ENCODE measurements around the gene ASTN2. TPM values are rescaled to one million over a fixed set of nuclear protein-coding genes. Genes with fewer than 3 reads are reported as not detected.

Gene ASTN2
- polyA plus RNA-seq, 2 donors: 0.26 to 0.35 TPM

DNA sequence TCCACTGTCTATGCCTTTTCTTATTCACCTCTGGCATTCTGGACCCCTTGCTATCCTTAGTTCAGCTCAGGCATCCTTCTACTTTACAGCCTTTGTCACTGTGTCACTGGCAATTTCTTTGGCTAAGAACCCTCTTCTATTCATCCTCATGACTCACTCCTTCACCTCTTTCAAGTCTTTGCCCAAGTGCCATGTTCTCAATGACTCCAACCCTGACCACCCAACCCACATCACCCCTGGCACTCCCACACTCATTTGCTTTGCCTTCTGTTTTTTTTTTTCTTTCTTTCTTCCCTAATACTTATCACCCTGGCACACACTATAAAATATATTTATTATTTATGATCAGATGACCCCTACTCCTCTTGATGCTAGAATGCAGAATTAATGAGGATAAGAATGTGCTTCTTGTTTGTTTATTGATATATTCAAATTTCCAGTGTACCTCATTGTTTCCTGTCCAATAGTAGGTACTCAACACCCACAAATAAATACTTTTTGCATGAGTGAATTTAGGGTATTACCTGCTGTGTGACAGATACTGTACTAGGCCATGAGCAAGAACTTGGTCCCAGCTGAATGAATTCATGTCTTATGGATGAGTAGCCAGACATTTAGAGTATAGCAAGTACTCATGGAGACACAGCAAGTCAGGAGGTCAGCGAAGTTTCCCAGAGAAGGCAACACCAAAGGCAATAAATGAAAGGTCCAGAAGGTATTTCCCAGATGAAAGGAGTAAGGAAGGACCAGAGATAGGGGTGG is 1025.1 kb downstream of the ASTN2 start:
- H3K9me3 ChIP-seq (ENCODE audit: control insufficient read depth in 2 of 2, insufficient read depth in 1 of 2, low read depth in 1 of 2, low read length in 1 of 2): no peaks in the 10 kb centered on the region
- no peaks in the 10 kb centered on the region for H3K27me3 ChIP-seq (ENCODE audit: control insufficient read depth in 1 of 2, insufficient read depth in 2 of 2, low read length in 2 of 2)
- no peak overlapping the region for H3K27ac ChIP-seq (ENCODE audit: low read depth in 2 of 2, low read length in 1 of 2)
- no peaks in the 10 kb centered on the region for H3K36me3 ChIP-seq (ENCODE audit: control insufficient read depth in 2 of 2, insufficient read depth in 2 of 2, low read length in 1 of 2)
- 79 to 91% methylated on average over 1 of the region's 1 CpG for WGBS, 2 donors
- H3K4me1 ChIP-seq (ENCODE audit: control insufficient read depth in 2 of 2, insufficient read depth in 2 of 2, low read length in 1 of 2): peaks cover 3 to 5% of the 10 kb centered on the region in 2 donors
- no peak overlapping the region for H3K4me3 ChIP-seq (ENCODE audit: low read depth in 1 of 2, low read length in 2 of 2)

DNA sequence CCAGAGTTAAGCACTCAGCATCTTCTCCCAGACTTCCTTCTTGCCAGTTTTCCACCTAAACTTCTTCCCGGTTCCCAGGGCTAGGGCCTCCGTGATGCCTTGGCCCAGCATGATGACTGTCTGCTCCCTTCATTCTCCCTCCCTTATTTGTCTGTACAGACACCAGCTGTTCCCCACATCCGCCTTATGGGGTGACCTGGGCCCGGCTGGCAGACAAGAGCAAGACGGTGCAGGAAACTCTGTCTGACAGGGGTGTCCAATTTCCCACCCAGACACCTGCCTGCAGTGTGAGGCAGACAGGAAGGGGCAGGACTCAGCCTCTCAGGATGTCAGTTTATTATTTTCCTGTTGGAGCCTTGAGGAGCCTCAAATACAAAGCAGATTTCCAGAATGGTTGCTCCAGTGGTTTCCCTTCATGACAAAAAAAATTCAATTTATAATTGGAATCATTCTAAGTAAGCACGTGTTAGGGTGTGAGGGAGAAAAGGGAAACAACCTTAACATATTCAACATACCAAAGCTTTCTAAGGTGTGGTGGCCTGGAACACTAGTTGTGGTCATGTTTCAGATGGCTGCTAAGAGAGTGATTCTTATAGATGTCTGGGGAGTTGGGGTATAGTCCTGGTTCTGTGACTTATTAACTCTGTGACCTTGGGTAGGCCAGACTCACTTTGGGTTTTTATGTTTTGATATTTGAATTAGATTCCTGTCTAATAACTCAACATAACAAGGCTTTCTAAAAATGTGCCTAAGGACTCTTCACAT is 1026.7 kb downstream of the ASTN2 start:
- 62 to 74% methylated on average over 6 of the region's 6 CpGs for WGBS, 2 donors
- H3K9me3 ChIP-seq (ENCODE audit: control insufficient read depth in 2 of 2, insufficient read depth in 1 of 2, low read depth in 1 of 2, low read length in 1 of 2): no peaks in the 10 kb centered on the region

DNA sequence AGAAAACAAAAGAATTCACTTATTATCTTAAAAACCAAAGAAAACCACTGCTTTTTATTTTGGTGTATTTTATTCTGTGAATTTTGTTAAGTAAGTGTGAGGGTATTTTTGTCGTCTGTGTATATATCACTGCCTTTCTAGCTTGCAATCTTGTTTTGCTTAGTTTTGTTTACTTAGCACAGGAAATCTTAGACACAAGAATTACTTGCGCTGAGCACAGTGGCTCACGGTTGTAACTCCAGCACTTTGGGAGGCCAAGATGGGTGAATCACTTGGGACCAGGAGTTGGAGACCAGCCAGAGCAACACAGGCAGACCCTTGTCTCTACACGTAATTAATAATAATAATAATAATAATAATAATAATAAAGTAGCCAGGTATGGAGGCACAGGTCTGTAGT is 1030.9 kb downstream of the ASTN2 start:
- 62 to 64% methylated on average over 4 of the region's 4 CpGs for WGBS, 2 donors
- Histone ChIP-seq H3K9me3 (ENCODE audit: control insufficient read depth in 2 of 2, insufficient read depth in 1 of 2, low read depth in 1 of 2, low read length in 1 of 2) (no peaks in the 10 kb centered on the region), H3K27me3 (ENCODE audit: control insufficient read depth in 1 of 2, insufficient read depth in 2 of 2, low read length in 2 of 2) (no peaks in the 10 kb centered on the region), H3K4me1 (ENCODE audit: control insufficient read depth in 2 of 2, insufficient read depth in 2 of 2, low read length in 1 of 2) (peaks cover 0 to 3% of the 10 kb centered on the region in 2 donors), H3K27ac (ENCODE audit: low read depth in 2 of 2, low read length in 1 of 2) (no peak overlapping the region), H3K4me3 (ENCODE audit: low read depth in 1 of 2, low read length in 2 of 2) (no peak overlapping the region), H3K36me3 (ENCODE audit: control insufficient read depth in 2 of 2, insufficient read depth in 2 of 2, low read length in 1 of 2) (no peaks in the 10 kb centered on the region)

More for the DNA sequence above, 1026.7 kb downstream of the ASTN2 start:
- Histone ChIP-seq H3K27me3 (ENCODE audit: control insufficient read depth in 1 of 2, insufficient read depth in 2 of 2, low read length in 2 of 2) (no peaks in the 10 kb centered on the region), H3K36me3 (ENCODE audit: control insufficient read depth in 2 of 2, insufficient read depth in 2 of 2, low read length in 1 of 2) (no peaks in the 10 kb centered on the region), H3K27ac (ENCODE audit: low read depth in 2 of 2, low read length in 1 of 2) (no peak overlapping the region), H3K4me3 (ENCODE audit: low read depth in 1 of 2, low read length in 2 of 2) (no peak overlapping the region), H3K4me1 (ENCODE audit: control insufficient read depth in 2 of 2, insufficient read depth in 2 of 2, low read length in 1 of 2) (peaks cover 3 to 5% of the 10 kb centered on the region in 2 donors)

DNA sequence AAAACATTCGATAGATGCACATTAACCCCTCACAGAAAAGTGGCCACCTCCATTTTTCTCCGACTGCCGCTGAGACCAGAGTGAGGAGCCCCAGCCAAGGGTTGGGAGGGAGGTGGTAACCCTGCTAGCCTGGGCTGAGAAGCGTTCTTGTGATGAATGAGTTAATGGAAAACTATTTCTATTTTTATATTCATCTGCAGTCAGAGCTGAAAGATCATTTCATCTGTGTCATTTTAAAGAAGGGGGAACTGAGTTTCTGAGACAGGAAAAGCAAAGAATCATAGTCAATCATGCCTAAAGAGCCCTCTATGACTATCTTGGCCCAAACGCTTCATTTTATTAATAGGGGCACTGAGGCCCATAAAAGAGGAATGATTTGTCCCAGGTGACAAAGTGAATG is 1031.7 kb downstream of the ASTN2 start:
- no peak overlapping the region for H3K4me3 ChIP-seq (ENCODE audit: low read depth in 1 of 2, low read length in 2 of 2)
- H3K27me3 ChIP-seq (ENCODE audit: control insufficient read depth in 1 of 2, insufficient read depth in 2 of 2, low read length in 2 of 2): no peaks in the 10 kb centered on the region
- no peaks in the 10 kb centered on the region for H3K36me3 ChIP-seq (ENCODE audit: control insufficient read depth in 2 of 2, insufficient read depth in 2 of 2, low read length in 1 of 2)
- no peaks in the 10 kb centered on the region for H3K9me3 ChIP-seq (ENCODE audit: control insufficient read depth in 2 of 2, insufficient read depth in 1 of 2, low read depth in 1 of 2, low read length in 1 of 2)
- peaks cover 0 to 3% of the 10 kb centered on the region in 2 donors for H3K4me1 ChIP-seq (ENCODE audit: control insufficient read depth in 2 of 2, insufficient read depth in 2 of 2, low read length in 1 of 2)
- no peak overlapping the region for H3K27ac ChIP-seq (ENCODE audit: low read depth in 2 of 2, low read length in 1 of 2)
- WGBS, 2 donors: 74 to 77% methylated on average over 5 of the region's 5 CpGs

DNA sequence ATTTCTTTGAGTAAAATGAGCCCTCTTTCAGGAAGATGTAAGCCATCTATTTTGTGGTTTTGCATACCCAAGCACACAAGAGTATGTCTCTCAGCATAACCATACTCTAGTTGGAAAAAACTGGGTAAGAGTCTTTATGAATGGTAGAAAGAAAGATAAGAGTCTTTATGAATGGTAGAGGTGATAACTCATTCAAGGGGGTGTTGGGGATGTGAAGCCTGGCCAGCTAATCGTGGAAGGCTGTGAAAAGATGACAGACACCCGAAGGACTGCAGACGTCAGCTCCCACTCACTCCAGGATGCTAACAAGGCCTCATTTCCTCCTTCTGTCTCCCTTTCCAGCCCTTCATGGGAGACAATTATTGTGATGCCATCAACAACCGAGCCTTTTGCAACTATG is 1032.8 kb downstream of the ASTN2 start:
- peaks cover under 1 to 3% of the 10 kb centered on the region in 2 donors for H3K4me1 ChIP-seq (ENCODE audit: control insufficient read depth in 2 of 2, insufficient read depth in 2 of 2, low read length in 1 of 2)
- H3K9me3 ChIP-seq (ENCODE audit: control insufficient read depth in 2 of 2, insufficient read depth in 1 of 2, low read depth in 1 of 2, low read length in 1 of 2): no peaks in the 10 kb centered on the region
- no peaks in the 10 kb centered on the region for H3K36me3 ChIP-seq (ENCODE audit: control insufficient read depth in 2 of 2, insufficient read depth in 2 of 2, low read length in 1 of 2)
- H3K27me3 ChIP-seq (ENCODE audit: control insufficient read depth in 1 of 2, insufficient read depth in 2 of 2, low read length in 2 of 2): no peaks in the 10 kb centered on the region
- no peak overlapping the region for H3K27ac ChIP-seq (ENCODE audit: low read depth in 2 of 2, low read length in 1 of 2)
- no peak overlapping the region for H3K4me3 ChIP-seq (ENCODE audit: low read depth in 1 of 2, low read length in 2 of 2)
- 81 to 82% methylated on average over 4 of the region's 4 CpGs for WGBS, 2 donors

DNA sequence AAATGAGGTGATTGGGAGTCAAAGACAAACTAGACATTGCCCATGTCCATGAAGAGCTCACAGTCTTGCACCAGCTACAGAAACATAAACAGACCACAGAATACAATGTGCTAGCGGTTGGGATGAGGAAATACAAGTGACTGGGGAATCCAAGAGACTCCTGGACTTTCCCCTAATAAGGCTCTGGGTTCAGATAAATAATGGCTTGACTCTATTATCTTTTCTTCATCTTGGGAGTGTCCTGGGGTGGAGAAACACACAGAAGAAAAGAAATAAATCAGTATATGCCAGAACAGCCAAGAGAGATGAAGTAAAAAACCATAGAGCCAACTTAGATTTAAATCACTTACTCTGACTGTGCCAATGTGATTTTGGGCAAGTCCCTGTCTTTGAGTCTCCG is 1033.5 kb downstream of the ASTN2 start:
- no peaks in the 10 kb centered on the region for H3K9me3 ChIP-seq (ENCODE audit: control insufficient read depth in 2 of 2, insufficient read depth in 1 of 2, low read depth in 1 of 2, low read length in 1 of 2)
- no peak overlapping the region for H3K4me3 ChIP-seq (ENCODE audit: low read depth in 1 of 2, low read length in 2 of 2)
- no peaks in the 10 kb centered on the region for H3K36me3 ChIP-seq (ENCODE audit: control insufficient read depth in 2 of 2, insufficient read depth in 2 of 2, low read length in 1 of 2)
- H3K4me1 ChIP-seq (ENCODE audit: control insufficient read depth in 2 of 2, insufficient read depth in 2 of 2, low read length in 1 of 2): peaks cover 0 to 2% of the 10 kb centered on the region in 2 donors
- H3K27me3 ChIP-seq (ENCODE audit: control insufficient read depth in 1 of 2, insufficient read depth in 2 of 2, low read length in 2 of 2): no peaks in the 10 kb centered on the region
- 82 to 87% methylated on average over 2 of the region's 2 CpGs for WGBS, 2 donors
- no peak overlapping the region for H3K27ac ChIP-seq (ENCODE audit: low read depth in 2 of 2, low read length in 1 of 2)

DNA sequence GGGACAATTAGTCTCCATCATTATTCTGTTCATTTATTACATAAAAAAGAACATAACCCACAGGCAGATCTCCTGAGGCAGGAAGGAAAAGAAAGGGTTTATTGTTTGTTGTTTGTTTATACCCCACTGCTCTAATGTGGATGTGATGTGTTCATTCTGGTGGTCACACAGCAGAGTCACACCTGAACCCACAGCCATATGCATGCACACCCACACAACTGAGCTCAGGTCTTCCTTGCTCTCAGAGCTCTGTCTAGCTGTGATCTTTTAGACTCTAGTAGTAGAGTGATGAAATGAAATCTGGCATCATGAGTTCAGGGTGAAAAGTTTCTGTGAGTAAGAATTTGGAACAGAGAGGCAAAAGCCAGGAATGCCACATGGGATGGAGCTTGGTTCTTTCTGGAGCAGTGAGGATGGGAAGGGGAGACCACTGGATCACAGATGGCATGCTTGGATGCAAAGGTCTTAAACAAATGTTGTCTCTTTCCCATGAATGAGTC is 1034.3 kb downstream of the ASTN2 start:
- Histone ChIP-seq H3K36me3 (ENCODE audit: control insufficient read depth in 2 of 2, insufficient read depth in 2 of 2, low read length in 1 of 2) (no peaks in the 10 kb centered on the region), H3K27ac (ENCODE audit: low read depth in 2 of 2, low read length in 1 of 2) (no peak overlapping the region), H3K4me1 (ENCODE audit: control insufficient read depth in 2 of 2, insufficient read depth in 2 of 2, low read length in 1 of 2) (peaks cover 0 to 2% of the 10 kb centered on the region in 2 donors), H3K27me3 (ENCODE audit: control insufficient read depth in 1 of 2, insufficient read depth in 2 of 2, low read length in 2 of 2) (no peaks in the 10 kb centered on the region), H3K9me3 (ENCODE audit: control insufficient read depth in 2 of 2, insufficient read depth in 1 of 2, low read depth in 1 of 2, low read length in 1 of 2) (no peaks in the 10 kb centered on the region), H3K4me3 (ENCODE audit: low read depth in 1 of 2, low read length in 2 of 2) (no peak overlapping the region)

DNA sequence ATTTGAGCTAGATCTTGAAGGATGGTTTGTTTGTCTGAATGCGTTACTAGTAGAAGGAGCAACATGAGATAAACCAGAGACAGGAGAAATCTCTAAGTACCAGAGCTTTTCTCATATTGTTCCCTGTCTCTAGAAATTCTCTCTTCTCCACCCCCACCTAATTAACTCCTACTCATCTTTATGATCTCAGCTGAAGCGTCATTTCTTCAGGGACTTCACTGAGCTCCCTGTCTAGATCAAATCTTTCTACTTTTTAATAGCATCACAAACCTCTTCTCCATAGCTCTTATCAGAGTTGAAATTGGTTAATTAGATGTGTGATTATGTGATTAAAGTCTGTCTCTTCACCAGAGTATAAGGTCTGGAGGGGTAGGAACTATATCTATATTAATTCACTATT is 1035.0 kb downstream of the ASTN2 start:
- H3K4me1 ChIP-seq (ENCODE audit: control insufficient read depth in 2 of 2, insufficient read depth in 2 of 2, low read length in 1 of 2): peaks cover 0 to 2% of the 10 kb centered on the region in 2 donors
- 92 to 96% methylated on average over 2 of the region's 2 CpGs for WGBS, 2 donors
- no peak overlapping the region for H3K4me3 ChIP-seq (ENCODE audit: low read depth in 1 of 2, low read length in 2 of 2)
- H3K27me3 ChIP-seq (ENCODE audit: control insufficient read depth in 1 of 2, insufficient read depth in 2 of 2, low read length in 2 of 2): no peaks in the 10 kb centered on the region
- no peak overlapping the region for H3K27ac ChIP-seq (ENCODE audit: low read depth in 2 of 2, low read length in 1 of 2)
- H3K36me3 ChIP-seq (ENCODE audit: control insufficient read depth in 2 of 2, insufficient read depth in 2 of 2, low read length in 1 of 2): no peaks in the 10 kb centered on the region
- H3K9me3 ChIP-seq (ENCODE audit: control insufficient read depth in 2 of 2, insufficient read depth in 1 of 2, low read depth in 1 of 2, low read length in 1 of 2): no peaks in the 10 kb centered on the region

DNA sequence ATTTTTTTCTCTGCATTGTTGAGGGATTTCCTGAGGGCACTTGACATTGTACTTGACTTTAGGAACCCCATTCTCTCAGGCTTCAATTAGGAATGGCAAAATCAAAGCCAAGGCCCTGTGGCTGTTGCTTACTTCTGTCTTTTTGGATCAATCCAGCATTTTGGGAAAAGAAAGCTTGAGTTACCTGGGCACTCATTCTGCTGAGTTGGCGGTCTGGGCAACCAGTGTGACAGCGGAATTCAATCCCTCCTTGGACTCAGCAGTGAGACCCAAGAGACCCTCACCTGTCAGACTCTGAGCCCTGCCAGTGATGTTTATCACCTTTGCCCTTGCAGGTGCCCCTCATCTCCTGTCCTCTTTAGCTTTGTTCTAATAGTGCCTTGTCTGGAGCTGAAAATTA is 1036.0 kb downstream of the ASTN2 start:
- Histone ChIP-seq H3K27me3 (ENCODE audit: control insufficient read depth in 1 of 2, insufficient read depth in 2 of 2, low read length in 2 of 2) (no peaks in the 10 kb centered on the region), H3K27ac (ENCODE audit: low read depth in 2 of 2, low read length in 1 of 2) (no peak overlapping the region), H3K4me3 (ENCODE audit: low read depth in 1 of 2, low read length in 2 of 2) (no peak overlapping the region), H3K4me1 (ENCODE audit: control insufficient read depth in 2 of 2, insufficient read depth in 2 of 2, low read length in 1 of 2) (peaks cover 0 to 2% of the 10 kb centered on the region in 2 donors), H3K9me3 (ENCODE audit: control insufficient read depth in 2 of 2, insufficient read depth in 1 of 2, low read depth in 1 of 2, low read length in 1 of 2) (no peaks in the 10 kb centered on the region), H3K36me3 (ENCODE audit: control insufficient read depth in 2 of 2, insufficient read depth in 2 of 2, low read length in 1 of 2) (no peaks in the 10 kb centered on the region)
- WGBS, 2 donors: 94 to 100% methylated on average over 2 of the region's 2 CpGs

All from esophagus (tissue), 2 donors.